Breast epithelium (tissue), 4 donors: ENCODE results near the gene MEST. TPM values are rescaled to one million over a fixed set of nuclear protein-coding genes. Genes with fewer than 3 reads are reported as not detected.
"Not testable (repeated sequence)": the region's sequence is repeated elsewhere in the genome, so short reads cannot be mapped to it uniquely, and the experiment has no call there.

Experiments used
- DNase-seq, 2 donors: peaks; one replicate each; pipeline ENCODE4 v3.0.0-alpha.2; 2019; ENCODE audit warnings: low spot score in 2 of 2
- H3K27ac ChIP-seq, 2 donors: fragments of 200-600 bp; sonication (generic) in 1 of 2; one replicate each; pipeline ENCODE4 v1.5.1; 2016 to 2019; ENCODE audit warnings: mild to moderate bottlenecking in 1 of 2
- H3K27me3 ChIP-seq, 2 donors: fragments of 200-600 bp; sonication (generic) in 1 of 2; one replicate each; pipeline versions ENCODE4 v1.5.1 to v1.6.0; 2017 to 2019; ENCODE audit warnings: control low read depth in 1 of 2, mild to moderate bottlenecking in 1 of 2
- H3K36me3 ChIP-seq: fragments of 200-600 bp; one replicate; pipeline ENCODE4 v1.5.1; 2019
- H3K4me1 ChIP-seq, 2 donors: fragments of 200-600 bp; sonication (generic); one replicate each; pipeline ENCODE4 v1.5.1; 2016 to 2019; ENCODE audit warnings: control low read depth in 1 of 2
- H3K4me3 ChIP-seq, 3 donors: fragments of 200-600 bp; sonication (generic); 1 replicate in 2 of 3; 2 replicates in 1 of 3; pipeline ENCODE4 v1.5.1; 2016 to 2019; ENCODE audit warnings: mild to moderate bottlenecking in 3 of 3, moderate library complexity in 2 of 3
- H3K9me3 ChIP-seq, 2 donors: fragments of 200-600 bp; sonication (generic) in 1 of 2; one replicate each; pipeline ENCODE4 v1.5.1; 2016 to 2019; ENCODE audit warnings: control low read depth in 1 of 2
- CTCF ChIP-seq, 3 donors: fragments of 450-650 bp; IDR thresholded peaks; one replicate each; pipeline ENCODE4 v1.5.1; 2016 to 2017; ENCODE audit warnings: antibody characterized with exemption in 3 of 3, mild to moderate bottlenecking in 3 of 3, moderate library complexity in 3 of 3
- POLR2A ChIP-seq: fragments of 450-650 bp; IDR thresholded peaks from one replicate; pipeline ENCODE4 v1.6.1; 2016; ENCODE audit warnings: antibody characterized with exemption, mild to moderate bottlenecking, moderate library complexity
- POLR2AphosphoS5 ChIP-seq, 3 donors: sonication (generic); formaldehyde crosslinking; IDR thresholded peaks; one replicate each; pipeline ENCODE4 v1.6.1; 2017; ENCODE audit warnings: antibody characterized with exemption in 3 of 3
- intact Hi-C: fragments of 100-400 bp; cut with DNase I; formaldehyde crosslinking; loops from one replicate; pipeline ENCODE4 v1.15.1; 2023; ENCODE audit warnings: low total_unique reads
- total RNA-seq, 3 donors: library from RNA; depleted of rRNA; stranded (reverse); fragments of >200 nt; gene quantifications; one replicate each; pipeline ENCODE4 v1.1.0, GENCODE V29; 2016

The MEST gene
- total RNA-seq, 3 donors from 2014 or later = 54.9 to 95.7 (median 60.3) TPM

DNA sequence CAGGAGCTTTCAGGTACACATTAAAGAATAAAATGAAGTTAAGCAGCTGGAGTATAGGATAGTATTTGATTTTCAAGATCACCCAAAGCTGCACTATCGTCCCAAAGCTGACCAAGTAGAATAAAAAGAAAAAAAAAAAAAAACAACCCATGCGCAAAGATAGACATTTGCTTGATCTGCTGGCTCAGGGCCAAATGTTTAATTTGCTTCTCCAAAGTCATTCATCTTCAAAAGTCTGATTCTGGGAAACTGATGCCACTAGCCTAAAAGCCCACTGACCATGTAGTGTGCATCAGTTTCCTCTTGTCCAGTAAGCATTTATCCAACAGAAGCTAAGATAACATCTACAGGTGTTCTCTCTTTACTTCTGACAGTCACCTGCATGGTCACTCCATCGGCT is 14.5 kb downstream of the MEST start:
- no peaks in the 10 kb centered on the region for H3K36me3 ChIP-seq
- H3K27me3 ChIP-seq = no peaks in the 10 kb centered on the region
- no peaks in the 10 kb centered on the region for H3K4me1 ChIP-seq
- H3K27ac ChIP-seq = no peak overlapping the region
- intact Hi-C loops = no loop called here
- TF ChIP-seq POLR2A (no peak), POLR2AphosphoS5 (IDR thresholded peaks at IDR 0.05) (no peak), CTCF (IDR thresholded peaks at IDR 0.05) (no peak)
- H3K4me3 ChIP-seq = no peak overlapping the region
- H3K9me3 ChIP-seq = no peaks in the 10 kb centered on the region
- DNase-seq = no peak

DNA sequence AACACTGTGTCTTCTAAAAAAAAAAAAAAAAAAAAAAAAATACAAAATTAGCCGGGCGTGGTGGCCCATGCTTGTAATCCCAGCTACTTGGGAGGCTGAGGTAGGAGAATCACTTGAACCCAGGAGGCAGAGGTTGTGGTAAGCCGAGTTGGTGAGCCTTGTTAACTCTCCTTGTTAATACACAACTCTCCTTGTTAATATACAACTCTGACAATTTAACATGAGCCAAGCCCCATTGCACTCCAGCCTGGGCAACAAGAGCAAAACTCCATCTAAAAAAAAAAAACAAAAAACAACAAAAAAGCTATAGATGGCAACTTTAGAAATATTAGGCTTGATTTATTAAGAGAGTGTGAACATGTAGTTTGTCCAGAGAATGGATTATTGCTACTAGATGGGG is 20.2 kb downstream of the MEST start:
- intact Hi-C loops, H3K27me3 ChIP-seq, H3K4me3 ChIP-seq, H3K36me3 ChIP-seq, H3K9me3 ChIP-seq, H3K27ac ChIP-seq, H3K4me1 ChIP-seq, DNase-seq: not testable (repeated sequence)

DNA sequence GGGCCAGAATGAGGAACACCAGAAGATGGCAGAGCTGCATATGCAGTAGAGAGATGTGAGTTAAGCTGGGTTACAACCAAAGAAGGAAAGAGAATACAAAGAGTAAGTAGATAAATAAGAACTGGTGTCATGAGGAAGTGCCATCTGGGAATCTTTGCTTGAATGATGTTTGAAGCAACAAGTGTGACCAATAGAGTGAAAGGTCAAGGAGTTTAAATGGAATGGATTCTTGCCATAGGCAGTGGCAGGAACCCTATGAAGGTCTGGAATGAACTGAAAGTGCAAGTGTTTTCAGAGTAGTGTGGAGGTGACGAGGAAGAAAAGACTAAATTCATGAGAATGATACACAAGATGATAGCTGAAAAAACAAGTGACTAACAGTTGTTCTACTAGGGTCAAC is 21.6 kb downstream of the MEST start:
- TF ChIP-seq POLR2AphosphoS5 (IDR thresholded peaks at IDR 0.05) = no peak
- TF ChIP-seq CTCF (IDR thresholded peaks at IDR 0.05) = no peak
- TF ChIP-seq POLR2A = no peak
- H3K4me1 ChIP-seq = no peaks in the 10 kb centered on the region
- intact Hi-C loops = no loop called here
- no peaks in the 10 kb centered on the region for H3K9me3 ChIP-seq
- H3K27me3 ChIP-seq = no peaks in the 10 kb centered on the region
- H3K27ac ChIP-seq = no peak overlapping the region
- no peak for DNase-seq
- no peaks in the 10 kb centered on the region for H3K36me3 ChIP-seq
- no peak overlapping the region for H3K4me3 ChIP-seq

GRCh38 chr7:130515315-130516040 is 23.6 kb downstream of the MEST start:
- TF ChIP-seq POLR2A (no peak), CTCF (IDR thresholded peaks at IDR 0.05) (no peak), POLR2AphosphoS5 (IDR thresholded peaks at IDR 0.05) (no peak)
- H3K27ac ChIP-seq = no peak overlapping the region
- H3K36me3 ChIP-seq = no peaks in the 10 kb centered on the region
- no peaks in the 10 kb centered on the region for H3K9me3 ChIP-seq
- no peaks in the 10 kb centered on the region for H3K4me1 ChIP-seq
- intact Hi-C loops = no loop called here
- no peak for DNase-seq
- H3K4me3 ChIP-seq = no peak overlapping the region
- H3K27me3 ChIP-seq = no peaks in the 10 kb centered on the region

DNA sequence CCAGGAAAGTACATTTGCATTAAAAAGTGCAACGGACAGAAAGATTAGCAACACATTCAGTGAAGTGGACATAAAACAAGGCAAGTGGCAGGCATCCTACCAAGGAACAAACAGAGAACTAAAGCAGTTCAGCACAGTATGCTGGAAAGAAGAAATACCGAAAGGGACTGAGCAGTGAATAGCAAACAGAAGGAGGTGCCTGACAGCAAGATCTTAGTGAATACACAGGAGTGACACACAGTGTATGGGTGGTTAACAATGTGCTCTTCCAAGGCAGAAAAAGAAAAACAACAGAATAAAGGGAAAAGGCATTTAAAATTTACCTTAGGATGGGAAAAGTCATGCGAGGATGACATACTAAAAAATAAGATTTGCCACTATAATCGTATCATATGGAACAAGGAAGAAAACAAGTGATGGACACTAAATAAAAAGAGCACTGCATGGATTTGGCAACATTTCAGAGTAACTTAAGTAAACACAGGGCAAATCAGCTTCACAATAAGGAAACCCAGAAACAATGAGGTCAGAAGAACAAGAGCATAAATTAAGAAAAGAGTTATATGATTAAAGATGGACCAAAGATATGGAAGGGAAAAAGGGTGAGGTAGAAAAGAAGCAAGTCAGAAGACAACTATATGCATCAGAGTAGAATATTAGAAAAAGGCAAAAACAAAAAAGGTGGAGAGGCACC is 29.5 kb downstream of the MEST start:
- intact Hi-C loops = no loop called here
- Histone ChIP-seq H3K4me3 (no peak overlapping the region), H3K27ac (no peak overlapping the region), H3K27me3 (no peaks in the 10 kb centered on the region), H3K4me1 (no peaks in the 10 kb centered on the region), H3K9me3 (no peaks in the 10 kb centered on the region), H3K36me3 (no peaks in the 10 kb centered on the region)
- no peak for DNase-seq
- no peak for TF ChIP-seq POLR2AphosphoS5 (IDR thresholded peaks at IDR 0.05)
- TF ChIP-seq POLR2A = no peak
- no peak for TF ChIP-seq CTCF (IDR thresholded peaks at IDR 0.05)

DNA sequence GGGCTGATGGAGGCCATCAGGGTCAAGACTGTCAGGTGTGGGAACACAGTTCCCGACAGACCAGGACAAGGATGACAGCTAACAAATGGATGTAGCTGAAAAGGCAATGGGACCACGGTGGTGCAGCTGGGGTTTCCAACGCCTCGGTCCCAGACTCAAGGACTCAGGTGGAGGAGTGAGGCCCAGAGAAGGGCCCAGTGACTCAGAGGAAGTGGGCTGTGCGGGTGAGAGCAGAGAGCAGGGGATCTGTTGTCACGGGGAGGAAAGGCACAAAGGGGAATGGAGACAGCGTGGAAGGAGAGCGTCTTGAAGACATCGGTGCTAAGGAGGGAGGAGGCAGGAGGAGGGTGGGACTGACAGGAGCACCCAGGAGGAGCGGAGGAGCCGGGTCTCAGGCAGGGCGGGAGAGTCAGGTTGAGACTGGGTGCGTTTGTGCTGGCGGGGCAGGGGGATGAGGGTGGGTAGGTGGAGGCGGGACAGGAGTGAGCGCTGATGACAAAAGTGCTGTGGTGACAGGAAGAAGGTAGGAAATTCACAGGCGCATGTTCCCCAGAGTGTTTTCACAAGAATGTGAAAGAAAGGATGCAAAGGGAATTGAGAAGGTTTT is 31.7 kb downstream of the MEST start:
- H3K4me3 ChIP-seq, H3K27me3 ChIP-seq, H3K36me3 ChIP-seq, intact Hi-C loops, H3K27ac ChIP-seq, H3K9me3 ChIP-seq, DNase-seq, H3K4me1 ChIP-seq: not testable (repeated sequence)
